Pancreas (tissue), 10 donors: ENCODE data around the gene SLC35A2. TPM values are rescaled to one million over a fixed set of nuclear protein-coding genes. Genes with fewer than 3 reads are reported as not detected.

Experiments used
- ATAC-seq, 4 donors: fragments of 200-7000 bp; cut with Tn5 transposase; one replicate each; pipeline versions ENCODE4 v1.8.0 to v1.9.1; 2020; ENCODE audit warnings: mild to moderate bottlenecking in 4 of 4, moderate library complexity in 4 of 4
- DNase-seq, 6 donors: peaks; one replicate each; pipeline ENCODE4 v3.0.0-alpha.2; 2020
- FAIRE-seq: peaks from 2 replicates; lab custom pipeline; 2012; peaks lifted over from hg19 to GRCh38; lab: Jason Lieb, UNC
- H3K27ac ChIP-seq, 4 donors: fragments of 200-600 bp; sonication (generic); 1 replicate in 3 of 4; 2 replicates in 1 of 4; pipeline versions ENCODE4 v1.5.0 to v1.8.0; 2020
- H3K27me3 ChIP-seq, 4 donors: fragments of 200-600 bp; one replicate each; pipeline ENCODE4 v1.8.0; 2021
- H3K36me3 ChIP-seq, 3 donors: fragments of 200-600 bp; sonication (generic) in 1 of 3; one replicate each; pipeline versions ENCODE4 v1.5.0 to v1.8.0; 2020 to 2021
- H3K4me1 ChIP-seq, 3 donors: fragments of 200-600 bp; one replicate each; pipeline ENCODE4 v1.8.0; 2021
- H3K4me3 ChIP-seq, 4 donors: fragments of 200-600 bp; sonication (generic) in 2 of 4; one replicate each; pipeline versions ENCODE4 v1.5.0 to v1.8.0; 2020 to 2021
- H3K9me3 ChIP-seq, 4 donors: fragments of 200-600 bp; one replicate each; pipeline ENCODE4 v1.8.0; 2021
- CTCF ChIP-seq, 4 donors: fragments of 200-600 bp; sonication (generic) in 3 of 4; IDR thresholded peaks; one replicate each; pipeline versions ENCODE4 v1.5.0 to v1.8.0; 2021; ENCODE audit warnings: antibody characterized with exemption in 4 of 4
- WGBS, 2 donors: extraction: QIAGEN DNeasy Blood & Tissue Kit; methylation state at CpG; one replicate each; pipeline ENCODE4 v1.1.7; 2013; 5-methylcytosine and 5-hydroxymethylcytosine counted together
- intact Hi-C, 3 donors: fragments of 100-400 bp; cut with DNase I; formaldehyde crosslinking; loops; one replicate each; pipeline versions ENCODE4 v1.11.1 to v1.14.2; 2022
- polyA plus RNA-seq, 2 donors: library from polyadenylated mRNA; stranded (reverse); fragments of 200-250 nt; gene quantifications; one replicate each; pipeline ENCODE4 v1.2.3, GENCODE V29; 2013
- total RNA-seq, 6 donors: library from RNA; stranded (reverse); fragmentation: NEBNext Ultra II Directional in 4 of 6; extraction: Animal tissue kit (Norgen Biotek cat#: 25700) in 4 of 6; gene quantifications; one replicate each; pipeline versions ENCODE4 v1.2.1 to v1.2.4, GENCODE V29; 2021 to 2023
- donor health status: healthy with polysubstance abuse.
- donor health status: DM: no; HTN: no; CAD: no; lungs with moderate emphysema.
- donor health status: DM: no; HTN: no; CAD: no.
- donor health status: control.
- donor health status: control.
- donor health status: Bipolar disorder and iron deficiency.
- donor health status: DM: yes; HTN: yes; CAD: no.
- donor health status: DM: no; HTN: no; CAD: no.
- donor health status: DM: no; HTN: no; CAD: no.
- donor health status: DM: yes; HTN: yes; CAD: no.

Gene SLC35A2
- total and polyA plus RNA-seq, 8 donors, result 7.1 to 20.6 (median 14.6) TPM

DNA sequence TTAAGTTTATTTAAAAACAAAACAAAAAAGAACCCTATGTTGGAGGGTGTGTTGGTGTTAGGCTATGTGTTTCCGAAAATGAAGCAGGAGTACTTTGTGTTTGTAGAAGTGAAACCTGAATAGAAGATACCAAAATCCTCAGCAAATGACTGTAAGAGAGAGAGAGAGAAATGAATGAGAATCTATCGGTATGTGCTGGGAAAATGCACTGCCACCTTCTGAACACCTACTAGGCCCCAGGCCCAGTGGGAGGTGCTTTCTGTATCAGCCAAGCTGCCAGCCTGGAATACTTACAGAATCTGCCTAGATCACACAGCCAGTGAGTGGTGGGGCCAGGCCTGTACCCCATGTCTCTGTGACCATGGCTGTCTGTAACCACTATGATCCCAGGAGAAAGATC lies 22.3 kb upstream of the SLC35A2 start:
- Histone ChIP-seq H3K27me3 (no peaks in the 10 kb centered on the region), H3K36me3 (peaks cover 0 to 6% (median 0%) of the 10 kb centered on the region in 3 donors), H3K4me1 (no peaks in the 10 kb centered on the region), H3K9me3 (no peaks in the 10 kb centered on the region), H3K4me3 (no peak overlapping the region), H3K27ac (no peak overlapping the region)
- WGBS, 2 donors, result 86 to 94% methylated on average over 2 of the region's 2 CpGs
- intact Hi-C loops, result no loop called here
- DNase-seq (no peak), ATAC-seq (no peak), FAIRE-seq (no peak)
- no peak for TF ChIP-seq CTCF (IDR thresholded peaks at IDR 0.05)

- intact Hi-C loops, result no loop called here
- Histone ChIP-seq H3K36me3 (no peaks in the 10 kb centered on the region), H3K27ac (no peak overlapping the region), H3K27me3 (no peaks in the 10 kb centered on the region), H3K4me1 (no peaks in the 10 kb centered on the region), H3K4me3 (no peak overlapping the region), H3K9me3 (no peaks in the 10 kb centered on the region)
- FAIRE-seq (no peak), DNase-seq (no peak), ATAC-seq (no peak)
- WGBS, 2 donors, result 52 to 68% methylated on average over 2 of the region's 2 CpGs
- no peak for TF ChIP-seq CTCF (IDR thresholded peaks at IDR 0.05)
Measured at GRCh38 chrX:48927736-48928382, 16.4 kb upstream of the SLC35A2 start.

DNA sequence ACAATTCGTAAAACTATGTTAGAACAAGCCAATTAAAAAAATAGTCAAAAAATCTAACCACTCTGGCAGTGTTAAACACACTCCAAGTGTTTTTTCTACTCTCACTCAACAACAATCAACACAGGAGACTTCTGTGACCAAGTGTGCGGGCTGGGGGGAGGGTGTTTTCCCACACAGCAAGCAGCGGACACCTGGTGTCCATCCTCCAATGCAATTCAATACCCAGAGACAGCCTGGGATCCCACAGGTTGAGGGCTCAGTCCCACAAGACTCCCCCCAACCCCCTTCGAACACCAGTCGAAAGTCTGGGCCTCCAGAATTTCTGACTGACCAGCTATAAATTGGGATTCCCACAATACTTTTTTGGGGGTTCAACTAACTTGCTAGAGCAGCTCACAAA lies 15.7 kb upstream of the SLC35A2 start:
- Histone ChIP-seq H3K36me3 (no peaks in the 10 kb centered on the region), H3K9me3 (no peaks in the 10 kb centered on the region), H3K4me1 (no peaks in the 10 kb centered on the region), H3K27ac (no peak overlapping the region), H3K27me3 (no peaks in the 10 kb centered on the region), H3K4me3 (no peak overlapping the region)
- no peak for TF ChIP-seq CTCF (IDR thresholded peaks at IDR 0.05)
- WGBS, 2 donors, result 75 to 91% methylated on average over 5 of the region's 5 CpGs
- no peak for FAIRE-seq
- no peak for ATAC-seq
- no peak for DNase-seq
- intact Hi-C loops, result no loop called here

DNA sequence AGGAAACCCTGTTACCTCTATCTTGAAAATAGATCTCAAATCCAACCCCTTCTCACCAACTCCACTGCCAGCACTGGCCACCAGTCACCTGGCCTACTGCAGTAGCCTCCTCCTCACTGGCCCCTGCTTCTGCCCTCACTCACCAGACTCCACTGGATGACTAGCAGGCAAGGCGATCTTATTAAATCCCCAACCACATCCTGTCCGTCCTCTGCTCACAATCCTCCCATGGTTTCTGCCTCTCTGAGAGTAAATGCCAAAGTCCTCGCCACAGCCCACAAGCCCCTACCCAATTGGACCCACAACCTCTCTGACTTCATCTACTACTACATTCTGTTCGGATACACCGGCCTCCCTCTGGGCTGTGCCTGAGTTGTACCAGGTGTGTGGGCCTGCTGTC lies 12.8 kb upstream of the SLC35A2 start:
- WGBS, 2 donors, result 88 to 96% methylated on average over 5 of the region's 5 CpGs
- no peaks in the 10 kb centered on the region for H3K9me3 ChIP-seq
- ATAC-seq, result no peak
- intact Hi-C loops, result no loop called here
- FAIRE-seq, result no peak
- H3K36me3 ChIP-seq, result no peaks in the 10 kb centered on the region
- no peak for TF ChIP-seq CTCF (IDR thresholded peaks at IDR 0.05)
- H3K4me3 ChIP-seq, result no peak overlapping the region
- no peaks in the 10 kb centered on the region for H3K27me3 ChIP-seq
- no peaks in the 10 kb centered on the region for H3K4me1 ChIP-seq
- no peak overlapping the region for H3K27ac ChIP-seq
- no peak for DNase-seq

GRCh38 chrX:48923771-48924170 lies 12.3 kb upstream of the SLC35A2 start:
- no peak for FAIRE-seq
- no peak for TF ChIP-seq CTCF (IDR thresholded peaks at IDR 0.05)
- WGBS, 2 donors, result 86 to 93% methylated on average over 13 of the region's 13 CpGs
- Histone ChIP-seq H3K9me3 (no peaks in the 10 kb centered on the region), H3K36me3 (no peaks in the 10 kb centered on the region), H3K27me3 (peaks cover 0 to under 1% (median 0%) of the 10 kb centered on the region in 4 donors), H3K4me1 (no peaks in the 10 kb centered on the region), H3K27ac (no peak overlapping the region), H3K4me3 (no peak overlapping the region)
- no peak for DNase-seq
- ATAC-seq, result no peak
- intact Hi-C loops, result no loop called here
